ENCODE data around the gene MAFG.
"Not testable (repeated sequence)": the region's sequence is repeated elsewhere in the genome, so short reads cannot be mapped to it uniquely, and the experiment has no call there.

Gene MAFG

DNA sequence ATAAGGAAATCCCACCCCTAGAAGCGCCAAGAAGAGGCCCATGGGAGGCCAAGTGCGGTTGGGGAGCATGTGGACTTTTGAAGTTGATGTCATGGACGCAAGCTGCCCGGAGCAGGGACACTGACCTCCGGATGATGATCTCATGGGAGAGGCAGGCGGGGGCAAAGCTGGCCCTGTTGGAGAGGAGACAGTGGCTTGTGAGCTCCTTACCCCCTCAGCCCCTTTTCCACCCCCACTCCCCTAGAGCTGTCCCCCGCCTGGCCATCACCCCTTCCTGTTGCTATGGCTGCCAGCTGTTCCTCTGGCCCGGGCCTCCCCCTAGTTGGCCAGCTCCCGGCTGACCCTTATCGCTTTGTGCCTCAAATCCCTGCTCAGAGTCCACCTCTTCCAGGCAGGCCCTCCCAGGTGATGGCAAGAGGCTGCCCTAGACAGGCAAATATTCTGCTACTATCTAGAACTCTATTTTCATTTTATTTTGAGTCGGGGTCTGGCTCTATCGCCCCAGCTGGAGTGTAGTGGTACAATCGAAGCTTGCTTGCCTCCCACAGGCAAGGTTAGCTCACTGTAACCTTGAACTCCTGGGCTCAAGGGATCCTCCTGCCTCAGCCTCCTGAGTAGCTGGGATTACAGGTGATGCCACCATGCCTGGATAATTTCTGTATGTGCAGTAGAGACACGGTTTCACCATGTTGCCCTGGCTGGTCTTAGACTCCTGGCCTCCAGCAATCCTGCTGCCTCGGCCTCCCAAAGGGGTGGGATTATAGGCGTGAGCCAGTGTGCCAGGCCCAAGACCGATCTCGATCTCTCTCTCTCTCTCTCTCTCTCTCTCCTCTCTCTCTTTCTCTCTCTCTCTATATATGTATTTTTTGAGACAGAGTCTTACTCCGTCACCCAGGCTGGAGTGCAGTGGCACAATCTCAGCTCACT, 26.9 kb upstream of the MAFG start:
- Histone ChIP-seq H3K27ac (ENCODE audit: low read depth, low read length) (no peak overlapping the region), H2BK120ac (ENCODE audit: low read depth, low read length) (no peak overlapping the region), H3K18ac (ENCODE audit: low read length) (no peak overlapping the region), H3K27me3 (ENCODE audit: insufficient read depth, low read length, poor library complexity) (peaks cover 6% of the 10 kb centered on the region), H3K4me2 (ENCODE audit: low read length) (no peak overlapping the region), H3K79me2 (ENCODE audit: control insufficient read depth, insufficient read depth, low read length) (no peaks in the 10 kb centered on the region), H3K4me1 (ENCODE audit: control insufficient read depth, low read depth, low read length) (no peaks in the 10 kb centered on the region), H2BK5ac (ENCODE audit: low read length) (no peak overlapping the region), H3K23ac (ENCODE audit: low read length) (no peak overlapping the region), H2BK15ac (replicated peaks; ENCODE audit: low read depth) (no peak overlapping the region), H3K4ac (ENCODE audit: low read depth, low read length) (no peak overlapping the region), H3K56ac (ENCODE audit: low read length) (no peak overlapping the region), H4K5ac (ENCODE audit: low read length) (no peak overlapping the region), H3K4me3 (ENCODE audit: low read length) (no peak overlapping the region), H3K9ac (ENCODE audit: low read length) (no peak overlapping the region), H3K36me3 (ENCODE audit: control insufficient read depth, insufficient read depth, low read length) (no peaks in the 10 kb centered on the region), H2AK5ac (ENCODE audit: low read length) (no peak overlapping the region), H3K79me1 (ENCODE audit: low read length) (no peaks in the 10 kb centered on the region), H4K8ac (ENCODE audit: low read depth, low read length) (no peak overlapping the region)
- no peak for DNase-seq
- no CpG with 5 or more reads among the region's 19 CpGs for WGBS (ENCODE audit: extremely low coverage, insufficient coverage, low lambda C conversion rate)

- H2BK120ac ChIP-seq (ENCODE audit: low read depth, low read length); H4K8ac ChIP-seq (ENCODE audit: low read depth, low read length); H3K27ac ChIP-seq (ENCODE audit: low read depth, low read length); H3K27me3 ChIP-seq (ENCODE audit: insufficient read depth, low read length, poor library complexity); H3K4me2 ChIP-seq (ENCODE audit: low read length); H3K23ac ChIP-seq (ENCODE audit: low read length); H3K36me3 ChIP-seq (ENCODE audit: control insufficient read depth, insufficient read depth, low read length); H3K4ac ChIP-seq (ENCODE audit: low read depth, low read length); DNase-seq; H2BK5ac ChIP-seq (ENCODE audit: low read length); H4K5ac ChIP-seq (ENCODE audit: low read length); H2AK5ac ChIP-seq (ENCODE audit: low read length); H3K79me1 ChIP-seq (ENCODE audit: low read length); H3K18ac ChIP-seq (ENCODE audit: low read length); H3K79me2 ChIP-seq (ENCODE audit: control insufficient read depth, insufficient read depth, low read length); H2BK15ac ChIP-seq (replicated peaks; ENCODE audit: low read depth); H3K4me1 ChIP-seq (ENCODE audit: control insufficient read depth, low read depth, low read length); H3K4me3 ChIP-seq (ENCODE audit: low read length); H3K56ac ChIP-seq (ENCODE audit: low read length); H3K9ac ChIP-seq (ENCODE audit: low read length): not testable (repeated sequence)
- WGBS (ENCODE audit: extremely low coverage, insufficient coverage, low lambda C conversion rate) = no CpG with 5 or more reads among the region's 5 CpGs
Measured at GRCh38 chr17:81953443-81953842, 25.9 kb upstream of the MAFG start.

GRCh38 chr17:81952792-81953228, 25.3 kb upstream of the MAFG start:
- Histone ChIP-seq H2BK5ac (ENCODE audit: low read length) (no peak overlapping the region), H3K4ac (ENCODE audit: low read depth, low read length) (no peak overlapping the region), H3K36me3 (ENCODE audit: control insufficient read depth, insufficient read depth, low read length) (no peaks in the 10 kb centered on the region), H2BK15ac (replicated peaks; ENCODE audit: low read depth) (no peak overlapping the region), H3K79me1 (ENCODE audit: low read length) (no peaks in the 10 kb centered on the region), H2AK5ac (ENCODE audit: low read length) (no peak overlapping the region), H3K4me1 (ENCODE audit: control insufficient read depth, low read depth, low read length) (no peaks in the 10 kb centered on the region), H3K56ac (ENCODE audit: low read length) (no peak overlapping the region), H3K4me3 (ENCODE audit: low read length) (no peak overlapping the region), H4K5ac (ENCODE audit: low read length) (no peak overlapping the region), H3K9ac (ENCODE audit: low read length) (no peak overlapping the region), H3K27ac (ENCODE audit: low read depth, low read length) (no peak overlapping the region), H3K18ac (ENCODE audit: low read length) (no peak overlapping the region), H3K23ac (ENCODE audit: low read length) (no peak overlapping the region), H3K27me3 (ENCODE audit: insufficient read depth, low read length, poor library complexity) (no peaks in the 10 kb centered on the region), H4K8ac (ENCODE audit: low read depth, low read length) (no peak overlapping the region), H2BK120ac (ENCODE audit: low read depth, low read length) (no peak overlapping the region), H3K79me2 (ENCODE audit: control insufficient read depth, insufficient read depth, low read length) (no peaks in the 10 kb centered on the region), H3K4me2 (ENCODE audit: low read length) (no peak overlapping the region)
- no peak for DNase-seq
- WGBS (ENCODE audit: extremely low coverage, insufficient coverage, low lambda C conversion rate) = no CpG with 5 or more reads among the region's 16 CpGs

GRCh38 chr17:81951785-81952684, 24.5 kb upstream of the MAFG start:
- H2BK15ac ChIP-seq (replicated peaks; ENCODE audit: low read depth) = no peak overlapping the region
- no peaks in the 10 kb centered on the region for H3K79me1 ChIP-seq (ENCODE audit: low read length)
- H3K4me1 ChIP-seq (ENCODE audit: control insufficient read depth, low read depth, low read length) = no peaks in the 10 kb centered on the region
- no peak for DNase-seq
- no CpG with 5 or more reads among the region's 13 CpGs for WGBS (ENCODE audit: extremely low coverage, insufficient coverage, low lambda C conversion rate)
- H4K8ac ChIP-seq (ENCODE audit: low read depth, low read length) = no peak overlapping the region
- no peak overlapping the region for H3K4me3 ChIP-seq (ENCODE audit: low read length)
- H3K4me2 ChIP-seq (ENCODE audit: low read length) = no peak overlapping the region
- H3K79me2 ChIP-seq (ENCODE audit: control insufficient read depth, insufficient read depth, low read length) = no peaks in the 10 kb centered on the region
- no peak overlapping the region for H2BK5ac ChIP-seq (ENCODE audit: low read length)
- H3K36me3 ChIP-seq (ENCODE audit: control insufficient read depth, insufficient read depth, low read length) = no peaks in the 10 kb centered on the region
- H4K5ac ChIP-seq (ENCODE audit: low read length) = no peak overlapping the region
- H3K9ac ChIP-seq (ENCODE audit: low read length) = no peak overlapping the region
- H3K18ac ChIP-seq (ENCODE audit: low read length) = no peak overlapping the region
- no peaks in the 10 kb centered on the region for H3K27me3 ChIP-seq (ENCODE audit: insufficient read depth, low read length, poor library complexity)
- no peak overlapping the region for H2BK120ac ChIP-seq (ENCODE audit: low read depth, low read length)
- H3K27ac ChIP-seq (ENCODE audit: low read depth, low read length) = no peak overlapping the region
- no peak overlapping the region for H2AK5ac ChIP-seq (ENCODE audit: low read length)
- H3K23ac ChIP-seq (ENCODE audit: low read length) = no peak overlapping the region
- no peak overlapping the region for H3K56ac ChIP-seq (ENCODE audit: low read length)
- no peak overlapping the region for H3K4ac ChIP-seq (ENCODE audit: low read depth, low read length)

GRCh38 chr17:81950501-81950900, 23.0 kb upstream of the MAFG start:
- no CpG with 5 or more reads among the region's 15 CpGs for WGBS (ENCODE audit: extremely low coverage, insufficient coverage, low lambda C conversion rate)
- no peak for DNase-seq
- Histone ChIP-seq H2BK15ac (replicated peaks; ENCODE audit: low read depth) (no peak overlapping the region), H4K5ac (ENCODE audit: low read length) (no peak overlapping the region), H3K36me3 (ENCODE audit: control insufficient read depth, insufficient read depth, low read length) (no peaks in the 10 kb centered on the region), H3K4me1 (ENCODE audit: control insufficient read depth, low read depth, low read length) (no peaks in the 10 kb centered on the region), H3K4ac (ENCODE audit: low read depth, low read length) (no peak overlapping the region), H3K18ac (ENCODE audit: low read length) (no peak overlapping the region), H3K9ac (ENCODE audit: low read length) (no peak overlapping the region), H3K4me2 (ENCODE audit: low read length) (no peak overlapping the region), H3K23ac (ENCODE audit: low read length) (no peak overlapping the region), H3K79me2 (ENCODE audit: control insufficient read depth, insufficient read depth, low read length) (no peaks in the 10 kb centered on the region), H3K27ac (ENCODE audit: low read depth, low read length) (no peak overlapping the region), H2BK5ac (ENCODE audit: low read length) (no peak overlapping the region), H4K8ac (ENCODE audit: low read depth, low read length) (no peak overlapping the region), H2AK5ac (ENCODE audit: low read length) (no peak overlapping the region), H3K27me3 (ENCODE audit: insufficient read depth, low read length, poor library complexity) (no peaks in the 10 kb centered on the region), H2BK120ac (ENCODE audit: low read depth, low read length) (no peak overlapping the region), H3K79me1 (ENCODE audit: low read length) (no peaks in the 10 kb centered on the region), H3K4me3 (ENCODE audit: low read length) (no peak overlapping the region), H3K56ac (ENCODE audit: low read length) (no peak overlapping the region)

Measured in mesendoderm (in vitro differentiated cells).